GM12878 (cell line): ENCODE results near the gene TEX51. TPM values are rescaled to one million over a fixed set of nuclear protein-coding genes. Genes with fewer than 3 reads are reported as not detected.

Experiments
- ATAC-seq: fragments of 200-7000 bp; cut with Tn5 transposase; 3 replicates; pipeline ENCODE4 v1.9.1; 2020; ENCODE audit warnings: mild to moderate bottlenecking, moderate library complexity
- BruUV-seq: library from RNA; stranded (reverse); fragments of 400-500 nt; replicated peaks from 2 replicates; lab custom pipeline; 2021; lab: Mats Ljungman, UMichigan
- CTCF ChIA-PET: fragments of 300-600 bp; sonication (Branson Sonifier 250); formaldehyde crosslinking; extraction: SDS; loops from one replicate; lab custom pipeline; 2021; ENCODE audit warnings: inconsistent platforms; lab: Yijun Ruan, JAX
- POLR2A ChIA-PET: fragments of 350-600 bp; formaldehyde crosslinking; extraction: SDS; loops from one replicate; lab custom pipeline; 2021; ENCODE audit warnings: inconsistent platforms; lab: Charles Lee
- RAD21 ChIA-PET: fragments of 300-600 bp; sonication (Branson Sonifier 250); formaldehyde crosslinking; loops from one replicate; lab custom pipeline; 2023; ENCODE audit warnings: antibody characterized with exemption; ENCODE audit not compliant: unreplicated experiment; lab: Charles Lee
- SMC1A ChIA-PET: fragments of 300-600 bp; sonication (Branson Sonifier 250); formaldehyde crosslinking; loops from one replicate; lab custom pipeline; 2023; ENCODE audit not compliant: unreplicated experiment, uncharacterized antibody; lab: Charles Lee
- DNase-seq: peaks from one replicate; pipeline ENCODE4 v3.0.0-alpha.2; 2011; ENCODE audit warnings: low read depth, low spot score
- FAIRE-seq: peaks from 3 replicates; lab custom pipeline; 2011; peaks lifted over from hg19 to GRCh38; lab: Jason Lieb, UNC
- H2AFZ ChIP-seq: 2 replicates; pipeline ENCODE4 v1.6.0; 2011; ENCODE audit warnings: low read depth, low read length, control low read depth; ENCODE audit not compliant: control insufficient read depth
- H3K27ac ChIP-seq: 2 replicates; pipeline ENCODE4 v1.5.1; 2011; ENCODE audit warnings: control low read depth; ENCODE audit not compliant: control insufficient read depth, insufficient read depth
- H3K27me3 ChIP-seq, 2 experiments: replicated peaks in 1 of 2; 2 replicates each; pipeline versions ENCODE4 v1.6.0 to v1.6.1; 2011; ENCODE audit warnings: low read length in 1 of 2; ENCODE audit not compliant: control insufficient read depth in 2 of 2, insufficient read depth in 2 of 2
- H3K36me3 ChIP-seq, 2 experiments: 2 replicates each; pipeline ENCODE4 v1.5.1; 2011; ENCODE audit warnings: low read length in 1 of 2; ENCODE audit not compliant: control insufficient read depth in 2 of 2, insufficient read depth in 2 of 2
- H3K4me1 ChIP-seq: 2 replicates; pipeline ENCODE4 v1.6.1; 2011; ENCODE audit warnings: mild to moderate bottlenecking, low read length, moderate library complexity, mixed read lengths; ENCODE audit not compliant: control insufficient read depth, insufficient read depth
- H3K4me2 ChIP-seq: 2 replicates; pipeline ENCODE4 v1.6.0; 2011; ENCODE audit warnings: control low read depth; ENCODE audit not compliant: control insufficient read depth, insufficient read depth
- H3K4me3 ChIP-seq: fragments of 200-600 bp; sonication (generic); 2 replicates; pipeline ENCODE4 v1.5.1; 2016
- H3K79me2 ChIP-seq: 2 replicates; pipeline ENCODE4 v1.6.0; 2011; ENCODE audit warnings: low read length; ENCODE audit not compliant: control insufficient read depth, insufficient read depth
- H3K9ac ChIP-seq: 2 replicates; pipeline ENCODE4 v1.8.0; 2011; ENCODE audit warnings: low read length, control low read depth, mixed read lengths; ENCODE audit not compliant: control insufficient read depth, insufficient read depth
- H3K9me3 ChIP-seq: replicated peaks from 3 replicates; pipeline ENCODE4 v1.5.1; 2011; ENCODE audit warnings: mild to moderate bottlenecking, low read length; ENCODE audit not compliant: control insufficient read depth, insufficient read depth
- H4K20me1 ChIP-seq: 2 replicates; pipeline ENCODE4 v1.6.0; 2011; ENCODE audit not compliant: control insufficient read depth, insufficient read depth
- BHLHE40 ChIP-seq, 2 experiments: fragments of 450-650 bp in 1 of 2; IDR thresholded peaks; 2 replicates each; pipeline ENCODE4 v1.6.1; 2011 to 2017; ENCODE audit warnings: low read depth in 2 of 2, borderline replicate concordance in 1 of 2, improper control_type of control experiment in 1 of 2, low read length in 1 of 2, mild to moderate bottlenecking in 1 of 2
- FOXM1 ChIP-seq: IDR thresholded peaks from 2 replicates; pipeline ENCODE4 v1.6.1; 2012; ENCODE audit warnings: low read depth, mild to moderate bottlenecking, inconsistent platforms, low read length, moderate library complexity
- IKZF1 ChIP-seq: fragments of 450-650 bp; conservative IDR thresholded peaks from 2 replicates; pipeline ENCODE4 v1.6.1; 2017; ENCODE audit warnings: antibody characterized with exemption, mild to moderate bottlenecking
- PML ChIP-seq: IDR thresholded peaks from 2 replicates; pipeline ENCODE4 v1.6.1; 2012; ENCODE audit warnings: low read length, inconsistent platforms
- POLR2AphosphoS2 ChIP-seq: IDR thresholded peaks from 2 replicates; pipeline ENCODE4 v1.6.1; 2011; ENCODE audit warnings: low read depth, mild to moderate bottlenecking, low read length, improper control_type of control experiment, moderate library complexity
- RAD21 ChIP-seq: IDR thresholded peaks from 2 replicates; pipeline ENCODE4 v1.6.1; 2011; ENCODE audit warnings: mild to moderate bottlenecking, low read depth, low read length, moderate library complexity; ENCODE audit not compliant: insufficient read depth
- REST ChIP-seq: IDR thresholded peaks from 2 replicates; pipeline ENCODE4 v1.6.1; 2012; ENCODE audit warnings: mild to moderate bottlenecking, low read depth, low read length
- ZNF274 ChIP-seq: IDR thresholded peaks from one replicate; pipeline ENCODE4 v1.8.0; 2011; ENCODE audit not compliant: insufficient read length, insufficient read depth
- WGBS: methylation state at CpG from one replicate; pipeline ENCODE4 v1.1.6; 2016; ENCODE audit warnings: low lambda C conversion rate; ENCODE audit not compliant: insufficient replicate concordance, insufficient coverage; ENCODE audit errors: missing lambda C conversion rate; 5-methylcytosine and 5-hydroxymethylcytosine counted together
- in situ Hi-C: fragments of 300-500 bp; cut with MboI; formaldehyde crosslinking; loops from 9 replicates; pipeline ENCODE4 v1.14.3; 2018; ENCODE audit warnings: mixed read lengths
- intact Hi-C: fragments of 100-400 bp; cut with micrococcal nuclease; formaldehyde crosslinking; loops from one replicate; pipeline ENCODE4 v1.14.2; 2022; ENCODE audit not compliant: unreplicated experiment
- polyA plus RNA-seq, 11 experiments: library from polyadenylated mRNA; depleted of rRNA in 4 of 11; unstranded in 6 of 11; stranded (reverse) in 5 of 11; fragments of >200 nt; fragmentation: Nextera tagmentation in 4 of 11; fragmentation: Illumina TruSeq in 1 of 11; extraction: Ambion mirVana in 4 of 11; extraction: Trizol in 1 of 11; gene quantifications; 1 replicate in 1 of 11; 2 replicates in 10 of 11; pipeline versions ENCODE4 v1.2.1 to v1.2.3, GENCODE V29; 2011 to 2016; ENCODE audit warnings: inconsistent platforms in 2 of 11, missing spikeins in 2 of 11, low read depth in 1 of 11
- total RNA-seq, 4 experiments: library from RNA; depleted of rRNA in 3 of 4; stranded (reverse); fragments of >200 nt in 3 of 4; fragmentation: Illumina TruSeq in 1 of 4; extraction: Trizol in 1 of 4; gene quantifications; 2 replicates each; pipeline versions ENCODE4 v1.2.1 to v1.2.3, GENCODE V29; 2013 to 2021
- TF ChIP-seq, protein P1 (sequence below): IDR thresholded peaks from 2 replicates; pipeline ENCODE4 v1.6.1; 2011; ENCODE audit warnings: mild to moderate bottlenecking, low read depth, low read length, moderate library complexity; ENCODE audit not compliant: insufficient replicate concordance
- TF ChIP-seq, protein P2 (sequence below): fragments of 150-350 bp; IDR thresholded peaks from 2 replicates; pipeline ENCODE4 v1.6.1; 2016; ENCODE audit warnings: low read depth, low read length

The TEX51 gene
- total and polyA plus RNA-seq, 10 of the 15 experiments (the other 5 are each of a cell fraction or from before 2014, with no cell fraction given): not detected

DNA sequence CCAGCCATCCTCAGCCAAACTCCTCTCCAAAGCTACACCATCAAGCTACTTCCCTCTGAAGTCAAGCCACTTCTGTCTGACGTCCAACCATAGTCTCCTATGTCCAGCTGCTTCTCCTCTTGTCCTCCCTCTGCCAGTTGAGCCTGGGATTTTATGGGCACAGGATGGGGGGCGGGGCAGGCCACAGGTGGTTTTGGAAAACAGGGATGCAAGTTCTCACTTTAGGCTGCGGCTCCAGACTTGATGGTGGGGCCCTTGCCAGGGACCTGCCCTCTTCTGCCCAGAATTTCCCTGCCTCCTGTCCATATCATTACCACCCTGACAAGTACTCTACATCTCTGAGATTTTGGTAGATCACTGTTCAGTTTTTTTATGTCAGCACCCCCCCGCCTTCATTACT lies 41.6 kb downstream of the TEX51 start:
- intact Hi-C loops: no loop called here
- Histone ChIP-seq H3K4me2 (no peak overlapping the region), H3K27ac (no peak overlapping the region), H3K79me2 (no peaks in the 10 kb centered on the region), H3K27me3 (no peaks in the 10 kb centered on the region), H4K20me1 (no peaks in the 10 kb centered on the region), H3K9ac (no peak overlapping the region), H3K4me3 (no peak overlapping the region), H2AFZ (no peak overlapping the region), H3K4me1 (no peaks in the 10 kb centered on the region), H3K9me3 (no peaks in the 10 kb centered on the region; the same call in 1 of the 3 replicates), H3K36me3 (no peaks in the 10 kb centered on the region)
- SMC1A ChIA-PET: interaction anchor here (1.2 kb wide), 1 partner anchor 493 kb away, joined by 3 read pairs; no protein-coding TSS in a partner anchor
- 0% methylated on average over 4 of the region's 4 CpGs for WGBS
- RAD21 ChIA-PET: no interaction called here
- FAIRE-seq: no peak
- CTCF ChIA-PET: no interaction called here
- in situ Hi-C loops: no loop called here
- no peak for ATAC-seq
- DNase-seq: no peak
- BruUV-seq: no TSS peak
- POLR2A ChIA-PET: no interaction called here
- TF ChIP-seq, protein P1, sequence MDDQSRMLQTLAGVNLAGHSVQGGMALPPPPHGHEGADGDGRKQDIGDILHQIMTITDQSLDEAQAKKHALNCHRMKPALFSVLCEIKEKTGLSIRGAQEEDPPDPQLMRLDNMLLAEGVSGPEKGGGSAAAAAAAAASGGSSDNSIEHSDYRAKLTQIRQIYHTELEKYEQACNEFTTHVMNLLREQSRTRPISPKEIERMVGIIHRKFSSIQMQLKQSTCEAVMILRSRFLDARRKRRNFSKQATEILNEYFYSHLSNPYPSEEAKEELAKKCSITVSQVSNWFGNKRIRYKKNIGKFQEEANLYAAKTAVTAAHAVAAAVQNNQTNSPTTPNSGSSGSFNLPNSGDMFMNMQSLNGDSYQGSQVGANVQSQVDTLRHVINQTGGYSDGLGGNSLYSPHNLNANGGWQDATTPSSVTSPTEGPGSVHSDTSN: no peak
- TF ChIP-seq RAD21 (no peak), IKZF1 (no peak), FOXM1 (no peak), BHLHE40 (IDR thresholded peaks at IDR 0.05; ENCODE audit: borderline replicate concordance in 1 of 2, low read depth in 2 of 2, low read length in 1 of 2) (no peak), PML (no peak), POLR2AphosphoS2 (no peak), ZNF274 (no peak), REST (no peak)
- TF ChIP-seq, protein P2, sequence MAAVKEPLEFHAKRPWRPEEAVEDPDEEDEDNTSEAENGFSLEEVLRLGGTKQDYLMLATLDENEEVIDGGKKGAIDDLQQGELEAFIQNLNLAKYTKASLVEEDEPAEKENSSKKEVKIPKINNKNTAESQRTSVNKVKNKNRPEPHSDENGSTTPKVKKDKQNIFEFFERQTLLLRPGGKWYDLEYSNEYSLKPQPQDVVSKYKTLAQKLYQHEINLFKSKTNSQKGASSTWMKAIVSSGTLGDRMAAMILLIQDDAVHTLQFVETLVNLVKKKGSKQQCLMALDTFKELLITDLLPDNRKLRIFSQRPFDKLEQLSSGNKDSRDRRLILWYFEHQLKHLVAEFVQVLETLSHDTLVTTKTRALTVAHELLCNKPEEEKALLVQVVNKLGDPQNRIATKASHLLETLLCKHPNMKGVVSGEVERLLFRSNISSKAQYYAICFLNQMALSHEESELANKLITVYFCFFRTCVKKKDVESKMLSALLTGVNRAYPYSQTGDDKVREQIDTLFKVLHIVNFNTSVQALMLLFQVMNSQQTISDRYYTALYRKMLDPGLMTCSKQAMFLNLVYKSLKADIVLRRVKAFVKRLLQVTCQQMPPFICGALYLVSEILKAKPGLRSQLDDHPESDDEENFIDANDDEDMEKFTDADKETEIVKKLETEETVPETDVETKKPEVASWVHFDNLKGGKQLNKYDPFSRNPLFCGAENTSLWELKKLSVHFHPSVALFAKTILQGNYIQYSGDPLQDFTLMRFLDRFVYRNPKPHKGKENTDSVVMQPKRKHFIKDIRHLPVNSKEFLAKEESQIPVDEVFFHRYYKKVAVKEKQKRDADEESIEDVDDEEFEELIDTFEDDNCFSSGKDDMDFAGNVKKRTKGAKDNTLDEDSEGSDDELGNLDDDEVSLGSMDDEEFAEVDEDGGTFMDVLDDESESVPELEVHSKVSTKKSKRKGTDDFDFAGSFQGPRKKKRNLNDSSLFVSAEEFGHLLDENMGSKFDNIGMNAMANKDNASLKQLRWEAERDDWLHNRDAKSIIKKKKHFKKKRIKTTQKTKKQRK: no peak
